Activated CD8-positive, alpha-beta memory T cell treated with anti-CD3 and anti-CD28 coated beads for 1 hour (primary cell): Measurements from ENCODE around the gene NAP1L4.

Experiments
- DNase-seq, 2 donors: peaks; one replicate each; pipeline ENCODE4 v3.0.0-alpha.2; 2020; ENCODE audit warnings: low read depth in 1 of 2; ENCODE audit errors: extremely low read depth in 1 of 2

The NAP1L4 gene

GRCh38 chr11:2926611-2927051 lies 65.5 kb downstream of the NAP1L4 start:
- DNase-seq: no peak

- DNase-seq: no peak
These were observed 67.1 kb downstream of the NAP1L4 start for GRCh38 chr11:2924821-2925675.

DNA sequence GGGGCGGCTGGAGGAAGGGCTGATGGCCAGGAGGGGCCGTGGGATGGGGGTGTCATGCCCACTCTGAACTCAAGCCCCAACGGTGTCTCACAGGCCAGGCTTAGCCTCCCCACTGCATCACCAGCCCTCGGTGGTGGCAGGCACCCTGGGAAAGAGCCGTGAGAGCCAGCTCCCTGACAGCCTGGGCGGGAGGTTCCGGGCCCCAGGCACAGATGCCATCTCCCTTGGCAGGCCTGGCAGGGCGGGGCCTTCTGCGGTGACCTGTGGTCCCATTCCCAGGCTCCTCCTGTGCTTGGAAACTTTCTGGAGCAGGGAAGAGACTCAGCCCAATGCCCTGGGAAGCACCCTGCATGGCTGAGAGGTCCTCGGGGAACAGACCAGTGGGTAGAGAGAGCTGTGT lies 67.7 kb downstream of the NAP1L4 start:
- DNase-seq: no peak

DNA sequence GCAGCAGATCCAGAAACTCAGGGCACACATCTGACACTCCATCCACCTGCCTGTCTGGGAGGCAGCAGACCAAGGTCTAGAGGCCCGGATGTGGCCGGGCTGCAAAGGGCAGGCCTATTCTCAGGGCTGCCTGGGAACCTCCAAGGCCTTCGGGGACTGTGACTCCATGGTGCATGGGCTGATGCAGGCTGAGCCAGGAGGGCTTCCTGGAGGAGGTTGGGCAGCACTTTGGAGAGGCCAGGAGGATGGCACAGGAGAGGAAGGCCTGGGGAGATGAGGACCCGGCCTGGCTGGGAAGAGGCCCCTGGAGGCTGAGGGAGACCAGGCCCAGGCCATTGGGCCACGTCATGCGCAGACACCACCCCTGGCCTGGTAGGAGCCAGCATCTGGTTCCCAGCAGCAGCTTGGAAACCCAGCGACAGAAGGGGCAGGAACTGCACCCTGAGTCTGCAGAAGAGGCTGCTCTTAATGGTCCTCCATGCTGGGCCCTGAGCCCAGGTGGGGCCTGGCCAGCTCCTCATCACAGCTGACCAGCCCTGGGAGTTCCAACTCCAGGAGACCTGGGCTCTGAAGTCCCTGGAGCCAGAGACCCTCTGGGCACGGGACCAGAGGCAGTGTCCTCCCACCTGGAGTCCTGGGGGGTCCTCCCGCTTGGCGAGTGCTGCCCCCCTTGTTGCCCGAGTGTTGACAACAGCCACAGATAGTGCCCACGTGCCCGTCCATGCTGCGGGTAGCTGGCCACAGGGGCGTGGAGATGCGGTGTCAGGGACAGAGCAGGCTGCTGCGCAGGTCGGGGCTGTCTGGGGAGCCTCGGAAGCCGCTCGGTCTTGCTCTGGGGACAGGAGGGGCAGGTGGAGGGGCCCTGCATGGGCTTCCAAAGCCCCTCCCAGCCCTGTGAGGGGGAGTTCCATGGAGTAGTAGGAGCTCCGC lies 68.4 kb downstream of the NAP1L4 start:
- no peak for DNase-seq

GRCh38 chr11:2922655-2923054 lies 69.5 kb downstream of the NAP1L4 start:
- DNase-seq: no peak

- no peak for DNase-seq
These were observed 70.2 kb downstream of the NAP1L4 start for GRCh38 chr11:2921742-2922493.

GRCh38 chr11:2921261-2921660 lies 70.9 kb downstream of the NAP1L4 start:
- DNase-seq: no peak

DNA sequence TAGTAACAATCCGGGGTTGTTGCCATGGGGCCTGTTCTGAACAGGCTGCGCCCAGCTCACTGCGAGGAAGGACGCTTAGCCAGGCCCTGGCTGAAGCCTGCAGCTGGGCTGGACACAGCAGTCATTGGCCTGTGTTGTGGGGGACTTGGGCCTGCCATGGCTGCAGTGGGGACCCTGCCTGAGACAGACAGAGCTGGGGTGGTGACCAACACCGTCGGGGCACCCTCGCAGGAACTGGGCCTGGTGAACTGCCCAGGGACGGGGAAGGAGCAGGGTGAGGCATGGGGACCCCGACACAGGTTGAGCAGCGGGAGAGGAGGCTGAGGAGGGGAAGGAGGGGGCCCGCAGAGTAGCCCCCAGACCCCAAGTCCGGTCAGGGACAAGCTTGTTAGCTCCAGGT lies 71.8 kb downstream of the NAP1L4 start:
- no peak for DNase-seq

DNA sequence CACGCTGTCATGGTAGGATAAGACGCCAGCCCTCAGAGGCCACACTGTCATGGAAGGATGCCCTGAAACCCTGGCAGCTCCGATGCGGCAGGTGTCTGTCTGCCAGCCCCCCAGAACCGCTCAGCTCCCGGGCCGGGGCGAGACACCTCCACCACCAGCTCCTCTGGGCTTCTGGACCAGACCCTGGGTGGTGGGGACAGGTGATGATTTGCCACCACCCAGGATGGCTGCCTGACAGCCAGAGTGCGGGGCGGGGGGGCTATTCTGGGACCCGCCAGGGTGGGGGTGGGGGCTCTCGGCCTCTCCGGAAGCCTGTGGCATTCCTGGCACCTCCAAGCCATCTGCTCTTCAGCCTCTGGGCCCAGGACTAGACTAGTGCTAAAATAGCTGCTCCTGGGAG lies 72.3 kb downstream of the NAP1L4 start:
- DNase-seq: no peak

DNA sequence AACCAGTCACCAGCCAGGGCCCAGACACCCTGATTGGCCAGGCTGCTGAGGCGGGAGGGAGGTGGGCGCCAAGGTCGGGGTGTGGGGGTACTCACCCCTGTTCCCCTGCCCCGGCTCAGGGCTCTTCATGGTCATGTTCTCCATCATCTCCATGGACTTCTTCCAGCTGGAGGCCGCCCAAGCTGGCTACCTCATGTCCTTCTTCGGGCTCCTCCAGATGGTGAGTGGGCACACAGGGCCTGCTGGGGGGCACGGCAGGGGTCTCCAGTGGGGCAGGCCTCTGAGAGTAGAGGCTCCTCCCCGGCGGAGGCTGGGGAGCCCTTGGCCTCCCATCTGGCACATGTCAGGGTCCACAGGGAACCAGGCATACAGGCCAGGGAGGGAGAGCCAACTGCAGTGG lies 72.9 kb downstream of the NAP1L4 start:
- no peak for DNase-seq

DNA sequence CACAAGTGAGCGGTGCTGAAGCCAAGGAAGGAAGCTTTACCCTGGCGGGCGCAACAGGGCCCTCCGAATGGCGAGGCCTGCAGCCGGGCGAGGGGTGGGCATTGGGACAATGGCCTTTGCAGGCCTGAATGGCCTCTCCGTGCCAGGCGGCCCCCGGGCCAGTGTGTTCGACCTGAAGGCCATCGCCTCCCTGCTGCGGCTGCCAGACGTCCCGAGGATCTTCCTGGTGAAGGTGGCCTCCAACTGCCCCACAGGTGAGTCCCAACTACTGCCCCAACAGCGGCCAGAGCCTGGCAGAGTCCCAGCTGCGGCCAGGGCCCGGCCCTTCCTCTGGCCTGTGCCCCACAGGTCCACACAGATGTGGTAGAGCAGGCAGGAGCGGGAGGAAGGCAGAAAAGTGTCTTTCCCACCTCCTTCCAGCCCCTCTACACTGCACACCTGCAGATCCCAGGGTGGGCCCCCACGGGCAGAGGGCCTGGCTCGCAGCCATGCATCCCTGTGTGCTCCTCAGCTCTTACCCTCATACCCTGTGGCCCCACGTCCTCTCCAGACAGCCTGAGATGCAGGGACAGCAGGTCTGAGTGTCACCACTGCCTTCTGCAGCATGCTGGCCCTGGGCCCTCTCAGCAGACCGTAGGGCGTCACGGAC lies 74.2 kb downstream of the NAP1L4 start:
- no peak for DNase-seq

- DNase-seq: no peak
These were observed 75.1 kb downstream of the NAP1L4 start for GRCh38 chr11:2916892-2917645.

DNA sequence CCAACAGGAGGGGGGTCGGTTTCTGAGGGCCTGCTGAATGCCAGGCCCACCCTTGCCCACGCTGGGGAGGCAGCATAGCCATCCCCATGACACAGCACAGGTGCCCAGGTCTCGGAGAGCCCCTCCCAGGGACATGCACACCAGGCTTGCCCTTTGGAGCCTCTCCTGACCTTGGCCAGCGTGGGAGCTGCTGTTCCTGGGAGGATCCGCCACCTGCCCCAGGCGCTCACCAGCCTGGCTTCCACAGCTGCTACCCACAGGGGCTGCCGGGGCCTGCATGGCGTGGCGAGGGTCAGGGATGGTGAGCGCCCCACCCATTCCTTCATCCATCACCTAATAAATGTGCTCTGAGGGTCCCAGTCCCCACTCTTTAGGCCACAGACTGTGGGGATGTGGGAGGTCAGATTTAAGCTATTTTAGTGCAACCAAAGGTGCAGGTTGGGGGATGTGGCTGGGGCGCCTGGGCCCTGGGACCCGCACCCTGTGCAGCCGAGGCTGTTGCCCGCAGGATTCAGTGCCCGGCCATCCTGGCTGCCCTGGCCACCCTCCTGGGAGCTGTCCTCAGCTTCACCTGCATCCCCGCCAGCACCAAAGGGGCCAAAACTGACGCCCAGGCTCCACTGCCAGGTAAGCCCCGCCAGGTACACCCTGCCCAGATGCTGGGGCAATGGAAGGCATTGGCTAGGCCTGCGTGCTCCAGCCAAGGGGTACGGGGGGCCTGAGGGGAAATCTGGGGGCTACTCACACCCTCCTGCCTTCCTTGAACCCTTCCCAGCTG lies 75.8 kb downstream of the NAP1L4 start:
- DNase-seq: no peak

GRCh38 chr11:2915473-2915872 lies 76.7 kb downstream of the NAP1L4 start:
- DNase-seq: no peak

DNA sequence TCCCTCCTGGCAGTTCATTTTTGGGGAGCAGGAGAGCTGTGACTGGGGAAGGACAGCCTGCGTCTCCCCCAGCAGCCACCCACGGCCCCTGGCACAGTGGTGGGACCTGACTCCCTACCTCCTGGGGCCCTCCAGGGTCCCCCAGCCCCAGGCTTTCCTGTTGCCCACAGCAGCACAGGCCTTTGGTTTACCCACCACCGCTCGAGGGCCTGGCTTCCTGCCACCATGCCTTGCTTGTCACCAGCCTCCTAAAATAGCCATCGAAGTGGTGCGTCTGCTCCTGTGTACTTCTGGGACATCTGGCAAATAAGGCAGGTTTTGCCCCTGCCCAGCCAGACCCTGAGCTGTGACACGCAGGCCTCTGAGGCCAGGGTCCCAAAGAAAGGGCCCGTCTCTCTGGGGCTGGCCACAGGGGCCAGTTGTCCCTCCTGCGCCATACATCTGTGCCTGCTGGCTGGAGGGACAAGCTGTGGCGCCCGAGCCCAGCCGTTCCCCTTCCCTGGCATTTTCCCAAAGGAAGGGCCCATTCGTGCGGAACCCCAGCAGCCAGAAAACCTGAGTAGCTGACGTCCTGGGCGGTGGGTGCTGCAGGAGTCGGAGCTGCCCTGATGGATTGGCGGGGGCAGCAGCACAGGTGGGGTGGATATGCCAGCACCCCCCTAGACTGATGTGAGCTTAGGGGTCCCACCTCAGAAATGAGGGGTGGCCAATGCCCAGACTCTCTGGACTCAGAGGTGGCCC lies 77.5 kb downstream of the NAP1L4 start:
- no peak for DNase-seq

GRCh38 chr11:2913776-2914175 lies 78.4 kb downstream of the NAP1L4 start:
- DNase-seq: no peak

GRCh38 chr11:2913019-2913431 lies 79.1 kb downstream of the NAP1L4 start:
- DNase-seq: no peak

GRCh38 chr11:2912498-2912897 lies 79.6 kb downstream of the NAP1L4 start:
- DNase-seq: no peak
